ENCODE data around the gene CHCHD6. TPM values are rescaled to one million over a fixed set of nuclear protein-coding genes. Genes with fewer than 3 reads are reported as not detected.

Gene CHCHD6
- total and polyA plus RNA-seq, 2 donors (not counting 3 experiments of a cell fraction or from before 2014, with no cell fraction given), result 8.4 to 10.1 TPM

- H3K9me1 ChIP-seq (replicated peaks; ENCODE audit: control insufficient read depth, extremely low read depth, insufficient read depth, low read length), result no peaks in the 10 kb centered on the region
- no peaks in the 10 kb centered on the region for H3K4me1 ChIP-seq (ENCODE audit: control insufficient read depth, extremely low read depth, insufficient read depth, low read length)
- H3K4me2 ChIP-seq (ENCODE audit: insufficient read depth, low read length), result no peak overlapping the region
- no peaks in the 10 kb centered on the region for H3K36me3 ChIP-seq (ENCODE audit: control insufficient read depth in 2 of 2, extremely low read depth in 1 of 2, insufficient read depth in 2 of 2, low read length in 2 of 2)
- ChIA-PET POLR2A (no interaction called here), CTCF (interaction anchor here (1.1 kb wide), 2 partner anchors 8 to 11 kb away, joined by 4 to 5 read pairs; no protein-coding TSS in a partner anchor)
- DNase-seq (ENCODE audit: low read depth, low spot score) (no peak), FAIRE-seq (no peak)
- H3K4me3 ChIP-seq (replicated peaks in 1 of 3; ENCODE audit: insufficient read depth in 1 of 3, low read depth in 1 of 3, low read length in 3 of 3), result no peak overlapping the region
- dilution Hi-C loops (cut with MboI; ENCODE audit: extremely low pct_ligation_motif_present, low sequenced_read_pairs), result no loop called here
- H4K20me1 ChIP-seq (replicated peaks; ENCODE audit: control insufficient read depth, extremely low read depth, insufficient read depth, low read length), result no peaks in the 10 kb centered on the region
- no peak overlapping the region for H2AFZ ChIP-seq (ENCODE audit: low read depth, low read length)
- TF ChIP-seq MAX (IDR thresholded peaks at IDR 0.05; ENCODE audit: insufficient read depth, insufficient read length) (no peak), EZH2 (IDR thresholded peaks at IDR 0.05; ENCODE audit: borderline replicate concordance, low read depth, low read length, severe bottlenecking) (no peak), GATA2 (IDR thresholded peaks at IDR 0.05; ENCODE audit: insufficient read depth, insufficient read length, low read depth, low read length) (no peak), FOS (IDR thresholded peaks at IDR 0.05; ENCODE audit: borderline replicate concordance, insufficient read depth, low read length) (no peak), POLR2A (IDR thresholded peaks at IDR 0.05; ENCODE audit: low read depth, low read length) (no peak), POLR2AphosphoS5 (IDR thresholded peaks at IDR 0.05; ENCODE audit: insufficient read depth, low read depth, low read length) (no peak), CTCF (IDR thresholded peaks at IDR 0.05; ENCODE audit: extremely low read depth in 1 of 2, insufficient read depth in 1 of 2, low read depth in 1 of 2, low read length in 2 of 2) (no peak), MYC (IDR thresholded peaks at IDR 0.05; ENCODE audit: low read depth, low read length) (no peak), JUN (IDR thresholded peaks at IDR 0.05; ENCODE audit: borderline replicate concordance, insufficient read depth, insufficient read length, low read depth) (no peak)
- no peak overlapping the region for H3K27ac ChIP-seq (ENCODE audit: insufficient read depth, low read depth, low read length)
- H3K9ac ChIP-seq (replicated peaks; ENCODE audit: extremely low read depth, insufficient read depth, low read length), result no peak overlapping the region
- peaks cover 4 to 20% of the 10 kb centered on the region in 2 experiments for H3K27me3 ChIP-seq (ENCODE audit: control insufficient read depth in 2 of 2, insufficient read depth in 2 of 2, low read length in 2 of 2)
- no TSS peak for BruUV-seq (replicated peaks)
- intact Hi-C loops (cut with micrococcal nuclease), result loop anchor here (10.0 kb wide), 1 partner anchor 503 kb away; no protein-coding TSS in a partner anchor
- no peaks in the 10 kb centered on the region for H3K79me2 ChIP-seq (ENCODE audit: control insufficient read depth, insufficient read depth, low read length)
- H3K9me3 ChIP-seq (replicated peaks; ENCODE audit: control insufficient read depth, insufficient read depth, low read length), result no peaks in the 10 kb centered on the region
Observed at GRCh38 chr3:126671521-126671920, 32.5 kb upstream of the CHCHD6 start.

All from endothelial cell of umbilical vein (primary cell).